Measurements from ENCODE around the gene EXOSC1.

DNA sequence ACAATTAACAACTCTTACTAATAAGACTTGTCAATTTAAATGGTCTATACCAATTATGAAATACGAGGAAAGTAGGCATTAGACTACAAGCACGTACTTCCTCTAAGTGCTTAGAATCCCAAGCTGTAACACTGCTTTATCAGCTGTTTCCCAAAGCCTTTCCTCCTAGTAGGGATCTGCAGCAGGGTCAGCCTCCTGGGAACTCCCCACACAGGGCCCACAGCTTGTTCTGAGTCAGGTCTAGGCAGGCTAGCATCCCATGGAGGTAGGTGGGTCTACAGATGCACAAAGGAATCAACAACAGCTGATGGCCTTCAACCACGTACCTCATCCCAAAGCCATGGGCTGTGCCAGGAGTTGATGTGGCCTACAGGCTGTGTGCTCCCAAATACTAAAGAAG, 37.7 kb upstream of the EXOSC1 start:
- TF ChIP-seq, protein P1, sequence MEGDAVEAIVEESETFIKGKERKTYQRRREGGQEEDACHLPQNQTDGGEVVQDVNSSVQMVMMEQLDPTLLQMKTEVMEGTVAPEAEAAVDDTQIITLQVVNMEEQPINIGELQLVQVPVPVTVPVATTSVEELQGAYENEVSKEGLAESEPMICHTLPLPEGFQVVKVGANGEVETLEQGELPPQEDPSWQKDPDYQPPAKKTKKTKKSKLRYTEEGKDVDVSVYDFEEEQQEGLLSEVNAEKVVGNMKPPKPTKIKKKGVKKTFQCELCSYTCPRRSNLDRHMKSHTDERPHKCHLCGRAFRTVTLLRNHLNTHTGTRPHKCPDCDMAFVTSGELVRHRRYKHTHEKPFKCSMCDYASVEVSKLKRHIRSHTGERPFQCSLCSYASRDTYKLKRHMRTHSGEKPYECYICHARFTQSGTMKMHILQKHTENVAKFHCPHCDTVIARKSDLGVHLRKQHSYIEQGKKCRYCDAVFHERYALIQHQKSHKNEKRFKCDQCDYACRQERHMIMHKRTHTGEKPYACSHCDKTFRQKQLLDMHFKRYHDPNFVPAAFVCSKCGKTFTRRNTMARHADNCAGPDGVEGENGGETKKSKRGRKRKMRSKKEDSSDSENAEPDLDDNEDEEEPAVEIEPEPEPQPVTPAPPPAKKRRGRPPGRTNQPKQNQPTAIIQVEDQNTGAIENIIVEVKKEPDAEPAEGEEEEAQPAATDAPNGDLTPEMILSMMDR (IDR thresholded peaks at IDR 0.05): no peak
- no peak for TF ChIP-seq POLR2A (IDR thresholded peaks at IDR 0.05)

Data from heart left ventricle (tissue), 13 donors.